Hippocampal formation (tissue), 2 donors: Measurements from ENCODE around the gene ATMIN.

Experiments
- DNase-seq, 2 donors: peaks; one replicate each; lab custom pipeline; 2025; lab: John Stamatoyannopoulos, UW

The ATMIN gene, protein sequence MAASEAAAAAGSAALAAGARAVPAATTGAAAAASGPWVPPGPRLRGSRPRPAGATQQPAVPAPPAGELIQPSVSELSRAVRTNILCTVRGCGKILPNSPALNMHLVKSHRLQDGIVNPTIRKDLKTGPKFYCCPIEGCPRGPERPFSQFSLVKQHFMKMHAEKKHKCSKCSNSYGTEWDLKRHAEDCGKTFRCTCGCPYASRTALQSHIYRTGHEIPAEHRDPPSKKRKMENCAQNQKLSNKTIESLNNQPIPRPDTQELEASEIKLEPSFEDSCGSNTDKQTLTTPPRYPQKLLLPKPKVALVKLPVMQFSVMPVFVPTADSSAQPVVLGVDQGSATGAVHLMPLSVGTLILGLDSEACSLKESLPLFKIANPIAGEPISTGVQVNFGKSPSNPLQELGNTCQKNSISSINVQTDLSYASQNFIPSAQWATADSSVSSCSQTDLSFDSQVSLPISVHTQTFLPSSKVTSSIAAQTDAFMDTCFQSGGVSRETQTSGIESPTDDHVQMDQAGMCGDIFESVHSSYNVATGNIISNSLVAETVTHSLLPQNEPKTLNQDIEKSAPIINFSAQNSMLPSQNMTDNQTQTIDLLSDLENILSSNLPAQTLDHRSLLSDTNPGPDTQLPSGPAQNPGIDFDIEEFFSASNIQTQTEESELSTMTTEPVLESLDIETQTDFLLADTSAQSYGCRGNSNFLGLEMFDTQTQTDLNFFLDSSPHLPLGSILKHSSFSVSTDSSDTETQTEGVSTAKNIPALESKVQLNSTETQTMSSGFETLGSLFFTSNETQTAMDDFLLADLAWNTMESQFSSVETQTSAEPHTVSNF

DNA sequence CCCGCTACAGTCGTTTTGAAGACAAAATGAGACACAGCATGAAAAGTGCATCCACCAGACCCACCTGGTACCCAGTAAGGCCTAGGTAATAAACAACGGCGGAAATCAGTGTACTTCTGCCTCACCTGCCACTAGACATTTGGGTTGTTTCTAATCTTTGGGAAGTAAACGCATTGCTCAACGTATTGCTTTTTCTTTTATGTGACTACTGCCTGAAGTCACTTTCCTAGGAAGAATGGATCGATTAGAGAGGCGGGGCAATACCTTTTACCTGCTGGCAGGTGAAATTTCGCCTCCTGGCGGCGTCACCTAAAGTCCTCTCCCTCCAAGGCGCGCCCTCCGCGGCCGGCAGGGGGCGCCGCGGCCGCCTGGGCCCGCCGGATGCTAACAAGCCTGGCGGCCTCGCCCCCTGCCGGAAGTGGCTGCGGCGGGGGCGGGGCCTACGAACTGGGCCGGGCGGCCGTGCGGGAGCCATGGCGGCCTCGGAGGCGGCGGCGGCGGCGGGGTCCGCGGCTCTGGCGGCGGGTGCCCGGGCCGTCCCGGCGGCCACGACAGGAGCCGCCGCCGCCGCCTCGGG is at the start of gene ATMIN:
Gene ATMIN (plus strand): TSS at position 445 of the 577 bp plus-strand sequence. CDS start 29 bp downstream, at position 474.
- DNase-seq, result peak; percentile 65 to 75

GRCh38 chr16:80986557-80986956 is 49.1 kb upstream of the ATMIN start:
- DNase-seq, result no peak

GRCh38 chr16:80988756-80989155 is 46.9 kb upstream of the ATMIN start:
- DNase-seq, result no peak

- no peak for DNase-seq
Measured at GRCh38 chr16:80989801-80990200, 45.8 kb upstream of the ATMIN start.

GRCh38 chr16:80990577-80990976 is 45.1 kb upstream of the ATMIN start:
- DNase-seq, result no peak

DNA sequence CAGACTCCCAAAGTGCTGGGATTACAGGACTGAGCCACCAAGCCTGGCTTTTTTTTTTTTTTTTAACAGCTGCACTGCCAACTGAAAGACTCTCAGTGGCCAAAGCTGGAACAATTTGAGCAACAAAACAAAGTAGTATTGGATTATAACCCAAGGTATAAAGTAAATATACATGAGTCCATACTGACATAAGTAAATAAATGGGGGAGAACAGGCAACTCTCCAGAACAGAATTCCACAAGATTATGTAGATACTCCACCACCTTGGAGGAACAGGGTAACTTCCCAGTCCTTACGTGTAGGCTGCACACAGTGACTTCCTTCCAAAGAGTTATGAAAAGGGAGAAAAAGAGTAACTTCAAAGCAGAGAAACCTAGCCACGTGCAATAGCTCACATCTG is 44.7 kb upstream of the ATMIN start:
- DNase-seq, result no peak

DNA sequence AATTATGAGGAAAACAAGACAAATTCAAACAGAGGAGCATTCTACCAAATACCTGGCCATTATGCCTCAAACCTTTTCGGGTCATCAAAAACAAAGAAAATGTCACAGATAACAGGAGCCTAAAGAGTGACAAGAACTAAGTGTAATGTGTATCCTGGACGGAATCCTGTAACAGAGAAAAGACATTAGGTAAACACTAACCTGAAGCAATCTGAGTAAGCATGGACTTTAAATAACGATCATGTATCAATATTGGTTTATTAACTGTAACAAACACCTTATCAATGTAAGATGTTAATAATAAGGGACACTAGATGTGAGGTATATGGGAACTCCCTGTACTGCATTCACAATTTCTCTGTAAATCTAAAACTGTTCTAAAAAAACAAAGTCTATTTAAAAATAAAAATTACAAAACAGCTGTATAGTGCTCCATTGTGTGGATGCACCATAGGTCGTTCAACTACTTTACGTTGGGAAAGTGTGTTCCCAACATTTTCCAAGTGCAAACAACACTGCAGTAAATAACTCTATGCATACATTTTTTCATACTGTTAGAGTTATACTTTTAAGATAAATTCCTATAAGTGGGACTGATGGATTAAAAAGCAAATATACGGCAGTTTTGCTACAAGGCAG is 43.7 kb upstream of the ATMIN start:
- DNase-seq, result no peak

DNA sequence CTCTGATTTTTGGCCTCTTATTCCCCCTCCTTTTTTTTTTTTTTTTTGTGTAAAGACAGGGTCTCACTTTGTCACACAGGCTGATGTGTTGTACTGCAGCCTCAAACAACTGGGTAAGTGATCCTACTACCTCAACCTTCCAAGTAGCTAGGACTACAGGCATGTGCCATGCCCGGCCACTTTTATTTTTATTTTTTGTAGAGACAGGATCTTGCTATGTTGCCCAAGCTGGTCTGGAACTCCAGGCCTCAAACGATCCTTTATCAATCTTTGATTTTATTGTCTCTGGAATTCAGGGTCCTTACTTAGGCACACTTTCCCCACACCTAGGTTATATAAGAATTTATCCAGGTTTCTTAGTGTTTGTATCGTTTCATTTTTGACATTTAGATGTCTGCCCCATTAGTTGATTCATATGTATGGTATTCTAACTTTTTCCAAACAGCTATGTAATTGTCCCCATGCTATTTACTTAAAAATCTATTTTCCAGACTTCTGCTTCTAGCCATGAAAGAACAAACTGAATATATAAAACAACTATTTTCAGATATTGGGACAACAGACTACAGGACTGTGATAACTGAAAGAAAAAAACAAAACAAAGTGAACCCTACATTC is 42.9 kb upstream of the ATMIN start:
- no peak for DNase-seq

DNA sequence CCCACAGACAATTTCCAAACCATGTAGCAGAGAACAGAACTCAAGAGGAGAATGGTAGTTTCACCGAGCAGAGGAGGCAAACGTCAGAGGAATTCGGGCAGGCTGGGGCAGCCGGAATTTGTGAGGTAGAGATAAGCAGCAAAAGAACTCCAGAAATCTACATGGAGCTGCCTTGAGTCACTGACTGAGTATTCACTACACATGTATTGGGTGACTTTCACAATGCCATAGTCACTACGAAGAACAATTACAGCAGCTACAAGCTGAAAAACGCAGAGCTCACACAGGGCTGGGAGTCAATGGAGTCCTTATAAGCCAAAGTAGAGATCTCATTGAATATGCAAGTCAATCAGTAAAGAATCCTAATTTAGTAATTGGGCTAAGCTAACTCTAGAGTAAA is 42.3 kb upstream of the ATMIN start:
- peak; percentile 7 to 25 for DNase-seq

DNA sequence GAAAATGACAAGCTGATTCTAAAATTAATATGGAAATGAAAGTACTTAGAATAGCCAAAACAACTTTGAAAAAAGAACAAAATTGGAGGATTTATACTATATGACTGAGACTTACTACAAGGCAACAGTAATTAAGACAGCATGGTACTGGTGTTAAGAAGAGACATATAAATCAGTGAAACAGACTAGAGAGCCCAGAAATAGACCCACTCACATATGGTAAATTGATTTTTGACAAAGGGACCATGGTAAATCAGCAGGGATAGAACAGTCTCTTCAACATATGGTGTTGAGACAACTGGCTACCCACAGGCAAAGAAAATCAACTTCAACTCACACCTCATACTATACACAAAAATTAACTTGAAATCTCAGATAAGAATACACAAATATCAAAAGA is 41.8 kb upstream of the ATMIN start:
- DNase-seq, result no peak

DNA sequence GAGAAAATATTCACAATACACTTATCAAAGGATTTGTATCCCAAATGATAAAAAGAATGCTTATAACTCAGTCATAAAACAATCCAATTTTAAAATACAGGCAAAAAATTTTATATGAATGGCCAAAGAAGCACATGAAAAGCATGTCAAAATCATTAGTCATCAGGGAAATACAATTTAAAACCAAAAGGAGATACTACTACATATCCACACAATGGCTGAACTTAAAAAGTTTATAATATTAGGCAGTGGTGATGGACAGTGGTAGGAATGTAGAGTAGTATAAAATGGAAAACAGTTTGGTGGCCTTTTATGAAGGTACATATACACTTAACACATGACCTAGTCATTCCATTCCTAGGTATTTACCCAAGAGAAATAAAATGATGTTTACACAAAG is 41.2 kb upstream of the ATMIN start:
- DNase-seq, result no peak

GRCh38 chr16:80996688-80997138 is 38.9 kb upstream of the ATMIN start:
- DNase-seq, result no peak

DNA sequence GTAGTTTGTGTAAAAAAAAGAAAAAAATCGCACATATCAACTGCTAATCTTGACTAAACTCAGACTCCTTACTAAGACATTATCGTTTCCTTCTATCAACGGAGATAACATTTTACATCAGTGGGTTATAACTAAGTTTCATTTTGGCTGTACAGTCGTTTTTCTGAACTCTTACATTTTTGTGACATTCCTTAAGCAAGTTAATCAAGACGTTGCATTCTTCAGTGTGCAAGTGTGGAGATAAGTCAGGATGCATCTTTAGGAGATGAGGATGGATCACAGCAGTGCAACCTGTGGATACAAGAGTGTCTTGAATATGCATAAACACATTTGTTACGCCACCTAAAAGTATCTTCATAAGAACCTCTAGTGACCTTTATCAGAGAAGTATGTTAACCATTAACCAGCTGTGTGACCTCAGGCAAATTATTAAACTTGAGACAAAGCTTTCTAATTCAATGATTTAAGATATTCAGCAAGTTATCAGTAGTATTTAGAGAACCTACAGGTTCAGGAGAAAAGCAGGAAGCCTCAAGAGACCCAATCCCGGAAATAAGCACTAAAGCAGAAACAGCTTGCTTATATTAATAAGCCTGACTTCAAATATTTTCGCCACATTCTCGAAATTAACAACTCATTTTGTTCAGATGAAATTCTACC is 38.4 kb upstream of the ATMIN start:
- no peak for DNase-seq

DNA sequence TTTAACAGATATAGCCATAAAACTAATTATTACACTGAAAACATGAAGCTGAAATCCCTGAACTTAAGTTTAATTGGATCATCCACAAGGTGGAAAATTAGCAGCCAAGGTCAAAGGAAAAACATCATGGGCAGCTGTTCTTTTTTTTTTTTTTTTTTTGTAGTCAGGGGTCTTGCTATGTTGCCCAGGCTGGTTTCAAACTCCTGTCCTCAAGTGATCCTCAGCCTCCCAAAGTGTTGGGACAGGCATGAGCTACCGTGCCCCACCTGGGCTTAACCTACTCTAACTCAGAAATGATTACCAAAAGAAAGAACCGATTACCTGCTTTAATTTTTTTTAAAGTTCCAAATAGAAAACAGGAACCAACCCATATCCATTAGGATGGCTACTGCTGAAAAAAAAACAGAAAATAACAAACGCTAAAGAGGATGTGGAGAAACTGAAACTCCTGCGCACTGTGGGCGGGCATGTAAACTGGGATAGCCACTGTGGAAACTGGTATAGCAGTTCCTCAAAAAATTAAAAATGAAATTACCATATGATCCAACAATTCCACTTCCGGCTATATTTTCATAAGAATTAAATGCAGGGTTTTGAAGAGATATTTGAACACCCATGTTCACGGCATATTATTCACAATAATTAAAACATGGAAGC is 37.5 kb upstream of the ATMIN start:
- DNase-seq, result no peak

- DNase-seq, result no peak
Measured at GRCh38 chr16:81000873-81001272, 34.8 kb upstream of the ATMIN start.

- no peak for DNase-seq
Measured at GRCh38 chr16:81001330-81001729, 34.3 kb upstream of the ATMIN start.

- DNase-seq, result no peak
Measured at GRCh38 chr16:81003064-81003463, 32.6 kb upstream of the ATMIN start.

DNA sequence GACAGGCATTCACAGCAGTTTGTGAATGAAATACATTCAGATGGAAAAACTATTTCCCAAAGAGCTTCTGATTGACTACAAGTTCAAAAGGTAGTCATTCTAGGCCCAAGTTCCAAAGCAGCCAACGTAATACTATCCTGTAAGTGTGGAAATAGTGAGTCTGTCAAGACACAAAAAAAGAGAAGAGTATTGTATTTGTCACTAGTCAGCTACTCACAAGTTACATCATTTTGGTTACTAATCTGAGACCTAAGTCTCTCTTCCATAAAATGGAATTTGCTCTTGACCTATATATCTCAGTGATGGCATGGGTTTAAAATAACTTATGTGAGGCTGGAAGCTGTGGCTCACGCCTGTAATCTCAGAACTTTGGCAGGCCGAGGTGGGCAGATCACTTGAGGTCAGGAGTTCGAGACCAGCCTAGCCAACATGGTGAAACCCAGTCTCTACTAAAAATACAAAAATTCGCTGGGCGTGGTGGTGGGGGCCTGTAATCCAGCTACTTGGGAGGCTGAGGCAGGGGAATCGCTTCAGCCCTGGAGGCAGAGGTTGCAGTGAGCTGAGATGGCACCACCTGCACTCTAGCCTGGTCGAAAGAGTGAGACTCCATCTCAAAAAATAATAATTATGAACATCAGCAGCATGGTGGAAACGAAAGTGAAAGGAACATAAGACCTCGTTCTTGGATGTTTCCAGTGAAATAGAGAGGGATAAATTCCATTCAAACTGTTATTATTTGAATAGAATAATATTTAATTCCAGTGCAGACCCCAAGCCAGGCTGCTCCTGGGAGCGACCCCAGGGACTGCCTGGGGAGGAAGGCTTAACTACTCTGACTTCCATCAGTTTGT is 31.8 kb upstream of the ATMIN start:
- DNase-seq, result no peak

DNA sequence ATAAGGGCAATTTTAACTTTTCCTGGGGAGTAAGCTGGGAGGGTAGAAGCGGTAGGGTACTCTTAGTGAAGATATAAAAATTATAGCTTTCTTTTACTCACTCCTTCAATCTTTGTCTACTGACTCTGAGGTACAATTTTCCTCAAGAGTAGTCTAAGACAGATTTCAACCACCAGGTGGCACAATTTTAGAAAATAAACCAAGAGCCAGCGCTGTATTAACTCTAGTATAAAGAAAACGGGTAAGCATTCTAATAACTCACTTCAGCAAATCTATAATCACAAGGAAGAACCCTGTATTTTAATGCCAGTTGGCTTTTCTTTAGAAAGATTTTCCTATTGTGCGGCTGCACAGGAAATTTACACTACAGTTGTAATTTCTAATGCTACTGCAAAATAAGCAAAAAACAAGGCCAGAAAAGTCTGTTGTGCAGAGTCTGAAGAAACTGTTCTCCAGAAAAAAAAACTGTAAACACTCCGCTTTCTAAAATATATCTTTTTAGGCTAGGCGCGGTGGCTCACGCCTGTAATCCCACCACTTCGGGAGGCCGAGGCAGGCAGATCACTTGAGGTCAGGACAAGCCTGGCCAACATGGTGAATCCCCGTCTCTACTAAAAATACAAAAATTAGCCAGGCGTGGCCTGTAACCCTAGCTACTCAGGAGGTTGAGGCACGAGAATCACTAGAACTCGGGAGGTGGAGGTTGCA is 30.8 kb upstream of the ATMIN start:
- DNase-seq, result peak in 1 of 2 donors; percentile 85
